ENCODE measurements around the gene MACROD1. TPM values are rescaled to one million over a fixed set of nuclear protein-coding genes. Genes with fewer than 3 reads are reported as not detected.

Gene MACROD1
- total and polyA plus RNA-seq, 2 donors (not counting 3 experiments of a cell fraction or from before 2014, with no cell fraction given), result 11.0 to 16.2 TPM

GRCh38 chr11:64092111-64092760, 73.7 kb downstream of the MACROD1 start:
- FAIRE-seq (no peak), DNase-seq (ENCODE audit: low read depth, low spot score) (no peak)
- Histone ChIP-seq H3K9ac (replicated peaks; ENCODE audit: extremely low read depth, insufficient read depth, low read length) (no peak overlapping the region), H3K9me3 (replicated peaks; ENCODE audit: control insufficient read depth, insufficient read depth, low read length) (no peaks in the 10 kb centered on the region), H3K4me3 (replicated peaks in 1 of 3; ENCODE audit: insufficient read depth in 1 of 3, low read depth in 1 of 3, low read length in 3 of 3) (no peak overlapping the region), H3K27me3 (ENCODE audit: control insufficient read depth in 2 of 2, insufficient read depth in 2 of 2, low read length in 2 of 2) (no peaks in the 10 kb centered on the region), H3K27ac (ENCODE audit: insufficient read depth, low read depth, low read length) (no peak overlapping the region), H4K20me1 (replicated peaks; ENCODE audit: control insufficient read depth, extremely low read depth, insufficient read depth, low read length) (no peaks in the 10 kb centered on the region), H3K9me1 (replicated peaks; ENCODE audit: control insufficient read depth, extremely low read depth, insufficient read depth, low read length) (no peaks in the 10 kb centered on the region), H3K4me2 (ENCODE audit: insufficient read depth, low read length) (no peak overlapping the region), H2AFZ (ENCODE audit: low read depth, low read length) (no peak overlapping the region), H3K79me2 (ENCODE audit: control insufficient read depth, insufficient read depth, low read length) (no peaks in the 10 kb centered on the region), H3K36me3 (ENCODE audit: control insufficient read depth in 2 of 2, extremely low read depth in 1 of 2, insufficient read depth in 2 of 2, low read length in 2 of 2) (no peaks in the 10 kb centered on the region), H3K4me1 (ENCODE audit: control insufficient read depth, extremely low read depth, insufficient read depth, low read length) (peaks cover 15% of the 10 kb centered on the region)
- TF ChIP-seq EZH2 (IDR thresholded peaks at IDR 0.05; ENCODE audit: borderline replicate concordance, low read depth, low read length, severe bottlenecking) (no peak), GATA2 (IDR thresholded peaks at IDR 0.05; ENCODE audit: insufficient read depth, insufficient read length, low read depth, low read length) (no peak), CTCF (IDR thresholded peaks at IDR 0.05; ENCODE audit: extremely low read depth in 1 of 2, insufficient read depth in 1 of 2, low read depth in 1 of 2, low read length in 2 of 2) (no peak), MAX (IDR thresholded peaks at IDR 0.05; ENCODE audit: insufficient read depth, insufficient read length) (no peak), FOS (IDR thresholded peaks at IDR 0.05; ENCODE audit: borderline replicate concordance, insufficient read depth, low read length) (no peak), MYC (IDR thresholded peaks at IDR 0.05; ENCODE audit: low read depth, low read length) (no peak), JUN (IDR thresholded peaks at IDR 0.05; ENCODE audit: borderline replicate concordance, insufficient read depth, insufficient read length, low read depth) (no peak), POLR2AphosphoS5 (IDR thresholded peaks at IDR 0.05; ENCODE audit: insufficient read depth, low read depth, low read length) (no peak), POLR2A (IDR thresholded peaks at IDR 0.05; ENCODE audit: low read depth, low read length) (no peak)
- intact Hi-C loops (cut with micrococcal nuclease) (loop anchor here (5.0 kb wide), 1 partner anchor 55 kb away; no protein-coding TSS in a partner anchor), dilution Hi-C loops (cut with MboI; ENCODE audit: extremely low pct_ligation_motif_present, low sequenced_read_pairs) (no loop called here)
- BruUV-seq (replicated peaks), result no TSS peak
- ChIA-PET CTCF (no interaction called here), POLR2A (no interaction called here)

All from endothelial cell of umbilical vein (primary cell).